GM12892 (cell line): ENCODE data around the gene CDH11.

ENCODE experiments used
- DNase-seq: peaks from one replicate; pipeline ENCODE4 v3.0.0; 2011; ENCODE audit not compliant: insufficient read length
- FAIRE-seq: peaks from 2 replicates; lab custom pipeline; 2011; peaks lifted over from hg19 to GRCh38; lab: Jason Lieb, UNC
- POLR2A ChIP-seq: IDR thresholded peaks from 2 replicates; pipeline ENCODE4 v1.6.1; 2011; ENCODE audit warnings: low read depth, low read length, control low read depth
- POLR2AphosphoS5 ChIP-seq: IDR thresholded peaks from 2 replicates; pipeline ENCODE4 v1.6.1; 2011; ENCODE audit warnings: low read depth, low read length, control low read depth
- TAF1 ChIP-seq: IDR thresholded peaks from 2 replicates; pipeline ENCODE4 v1.6.1; 2011; ENCODE audit warnings: low read depth, mild to moderate bottlenecking, control low read depth, low read length, borderline replicate concordance

The CDH11 gene

DNA sequence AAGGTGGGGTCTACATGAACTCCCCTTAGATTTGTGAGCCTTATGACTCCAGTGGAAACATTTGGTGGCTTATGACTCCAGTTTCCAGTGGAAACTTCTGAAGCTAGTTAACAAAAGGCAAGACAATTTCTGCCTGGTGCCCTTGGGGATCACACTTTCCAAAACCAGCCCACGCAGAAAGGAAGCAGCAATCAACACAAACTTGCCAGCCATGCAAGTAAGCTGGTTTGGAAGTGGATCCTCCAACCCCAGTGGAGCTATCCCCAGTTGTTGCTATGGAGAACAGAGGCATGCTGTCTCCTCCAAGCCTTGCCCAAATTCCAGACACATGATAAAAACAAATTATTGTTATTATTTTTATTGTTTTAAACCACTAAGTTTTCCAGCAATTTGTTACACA lies 130.9 kb downstream of the CDH11 start:
- DNase-seq (no peak), FAIRE-seq (no peak)
- no peak for TF ChIP-seq TAF1
- no peak for TF ChIP-seq POLR2A
- no peak for TF ChIP-seq POLR2AphosphoS5

DNA sequence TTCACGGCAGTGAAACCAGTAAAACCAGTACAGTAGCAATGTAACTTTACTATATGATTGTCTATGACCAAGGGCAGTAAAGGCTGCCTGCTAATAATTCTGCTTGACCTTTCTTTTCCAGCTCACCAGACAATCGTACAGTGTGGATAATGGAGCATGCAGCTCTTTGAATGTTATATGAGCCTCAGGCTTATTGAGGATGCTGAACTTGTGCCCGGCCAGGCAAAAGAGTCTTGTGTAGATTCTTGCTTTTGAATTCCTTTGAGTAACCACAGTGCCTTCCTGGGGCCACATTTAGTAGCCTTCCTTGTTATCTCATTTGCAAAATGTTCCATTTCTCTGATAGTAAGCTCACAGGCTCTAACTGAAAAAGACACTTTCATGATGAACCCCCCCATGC lies 131.8 kb downstream of the CDH11 start:
- no peak for DNase-seq
- TF ChIP-seq POLR2A (no peak), TAF1 (no peak), POLR2AphosphoS5 (no peak)
- no peak for FAIRE-seq

DNA sequence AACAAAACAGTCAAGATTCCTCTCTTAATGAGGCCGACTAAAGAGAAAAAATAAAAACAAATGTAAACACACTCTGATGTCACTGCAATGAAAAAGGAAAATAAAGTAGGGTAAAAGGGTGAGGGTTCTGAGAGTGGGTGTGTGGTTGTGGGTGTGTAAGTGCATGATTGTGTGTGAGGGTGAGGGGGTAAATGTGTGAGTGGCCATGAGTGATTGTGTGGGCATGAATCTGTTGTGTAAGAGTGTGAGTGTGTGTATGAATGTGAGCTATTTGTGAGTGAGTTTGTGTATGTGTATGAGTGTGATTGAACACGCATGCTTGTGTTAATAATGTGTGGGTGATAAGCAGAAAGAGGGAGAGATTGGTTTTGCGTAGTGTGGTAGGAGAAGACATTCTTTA lies 132.8 kb downstream of the CDH11 start:
- no peak for FAIRE-seq
- TF ChIP-seq POLR2AphosphoS5 (no peak), POLR2A (no peak), TAF1 (no peak)
- no peak for DNase-seq

DNA sequence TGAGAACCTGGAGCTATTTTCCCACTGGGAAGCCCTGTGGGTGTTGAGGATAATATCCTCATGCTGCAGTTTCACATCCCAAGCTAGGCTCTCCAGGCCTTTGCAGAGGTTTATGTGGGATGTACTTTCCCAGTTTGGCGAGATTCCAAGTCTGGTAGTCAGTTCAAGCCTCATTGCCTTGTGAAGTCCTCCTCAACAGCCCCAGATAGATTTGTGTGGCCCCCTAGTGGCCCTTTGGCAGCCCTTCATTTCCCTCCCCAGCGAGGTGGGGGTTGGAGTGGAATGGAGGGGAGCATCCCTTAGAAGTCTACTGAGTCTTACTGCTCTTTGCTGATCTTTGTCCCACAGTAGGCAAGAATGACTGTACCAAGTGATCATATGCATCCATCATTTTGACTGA lies 137.9 kb downstream of the CDH11 start:
- DNase-seq, result no peak
- TF ChIP-seq POLR2A, result no peak
- no peak for TF ChIP-seq POLR2AphosphoS5
- TF ChIP-seq TAF1, result no peak

DNA sequence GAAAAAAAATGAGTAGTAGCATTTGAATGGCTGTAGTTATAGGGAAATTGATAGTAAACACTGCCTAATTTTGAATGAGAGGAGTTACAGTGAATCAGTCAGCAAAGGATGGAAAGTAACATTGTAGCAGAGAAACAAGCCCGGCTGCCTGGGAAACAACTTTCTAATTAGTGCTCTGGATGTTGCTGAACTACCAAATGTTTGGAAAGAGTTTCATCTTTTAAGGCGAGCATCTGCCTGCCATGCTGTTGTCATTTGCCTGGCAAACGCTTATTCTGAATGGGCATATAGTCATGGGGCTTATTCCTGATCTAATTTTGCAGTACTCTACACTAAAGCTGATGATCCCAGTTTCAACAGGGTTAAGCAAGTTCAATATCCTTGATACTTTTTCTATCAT lies 138.6 kb downstream of the CDH11 start:
- TF ChIP-seq TAF1 (no peak), POLR2AphosphoS5 (no peak), POLR2A (no peak)
- FAIRE-seq (no peak), DNase-seq (no peak)

More for the DNA sequence above, 137.9 kb downstream of the CDH11 start:
- FAIRE-seq, result no peak

DNA sequence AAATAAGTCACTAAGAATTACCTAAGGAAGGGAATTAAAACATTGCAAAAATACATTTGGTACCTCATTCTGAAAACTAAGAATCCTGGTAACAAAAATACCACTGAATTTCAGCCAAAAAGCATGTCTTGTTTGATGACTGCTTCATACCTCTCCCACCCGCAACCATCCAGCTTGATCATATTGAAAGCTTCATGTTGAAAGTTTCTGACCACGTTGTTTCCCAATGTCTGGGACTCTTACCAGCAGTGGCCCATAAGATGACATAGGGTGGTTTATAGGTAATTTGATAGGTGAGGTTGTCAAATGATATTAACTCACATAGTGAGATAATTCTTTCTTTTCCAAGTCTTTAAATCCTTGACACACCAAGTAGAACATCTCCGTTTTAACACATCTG lies 139.3 kb downstream of the CDH11 start:
- TF ChIP-seq POLR2AphosphoS5, result no peak
- TF ChIP-seq TAF1, result no peak
- no peak for TF ChIP-seq POLR2A
- DNase-seq, result no peak
- no peak for FAIRE-seq

DNA sequence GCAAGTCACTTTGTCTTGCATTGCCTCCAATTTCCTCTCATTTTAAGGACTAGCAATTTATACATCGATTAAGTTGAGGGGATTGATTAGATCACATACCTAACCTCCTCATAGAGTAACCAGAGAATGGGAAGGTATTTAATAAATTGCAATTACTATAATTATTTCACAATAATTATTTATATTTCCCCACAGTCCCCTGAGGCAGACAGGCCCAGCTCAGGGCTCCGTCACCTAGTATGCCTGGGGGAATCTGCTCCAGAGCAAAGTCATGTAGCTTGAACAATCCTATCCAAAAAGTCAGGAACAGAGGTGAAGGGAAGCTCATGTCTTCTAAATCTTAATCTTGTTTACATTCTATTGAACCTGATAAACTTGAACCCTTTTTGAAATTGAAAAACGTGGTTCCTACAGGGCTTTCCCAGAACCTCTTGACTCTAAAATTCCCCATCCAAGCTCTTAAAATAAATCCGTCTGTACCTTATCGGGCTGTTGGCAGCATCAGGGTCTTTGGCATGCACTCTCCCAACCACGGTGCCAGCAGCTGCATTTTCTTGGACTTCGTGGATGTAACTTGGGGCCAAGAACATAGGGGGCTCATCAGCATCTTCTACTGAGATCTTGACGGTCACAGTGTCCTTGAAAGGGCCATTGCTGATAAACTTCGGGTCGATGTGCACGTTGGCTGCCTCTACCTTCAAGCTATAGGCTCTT lies 140.1 kb downstream of the CDH11 start:
- TF ChIP-seq TAF1 (no peak), POLR2AphosphoS5 (no peak), POLR2A (no peak)
- no peak for FAIRE-seq
- DNase-seq, result no peak

DNA sequence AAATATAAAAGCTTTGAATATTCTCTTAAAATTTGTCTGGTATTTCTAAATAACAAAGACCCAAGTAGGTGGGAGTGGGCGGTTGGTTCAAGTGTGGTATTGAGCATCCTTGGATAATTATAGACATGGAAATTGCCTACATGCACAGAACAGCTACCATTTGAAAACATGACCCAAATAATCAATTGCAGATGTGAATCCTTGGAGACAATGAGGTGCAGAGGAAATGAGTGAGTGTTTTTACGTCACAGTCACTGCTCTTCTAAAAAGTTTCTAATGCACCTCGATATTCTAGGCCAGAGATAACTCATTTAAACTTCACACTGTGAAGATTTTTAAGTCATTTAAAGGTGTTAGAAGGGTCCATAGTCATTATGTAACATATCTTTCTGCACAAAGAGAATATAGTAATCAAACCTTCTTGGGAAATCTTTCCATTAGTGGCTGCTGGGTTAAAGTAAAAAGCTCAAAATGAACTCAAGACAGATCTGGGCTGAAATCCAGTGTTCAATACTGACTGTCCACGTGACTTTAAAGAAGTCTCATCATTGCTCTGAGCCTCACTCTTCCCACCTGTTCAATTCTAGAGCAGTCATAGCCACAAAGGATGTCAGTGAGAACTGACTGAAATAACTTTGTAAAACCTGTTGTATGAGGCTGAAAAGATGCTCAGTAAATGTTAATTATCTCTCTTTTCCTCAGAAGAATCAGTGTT lies 144.5 kb downstream of the CDH11 start:
- FAIRE-seq, result no peak
- TF ChIP-seq TAF1 (no peak), POLR2A (no peak), POLR2AphosphoS5 (no peak)

DNA sequence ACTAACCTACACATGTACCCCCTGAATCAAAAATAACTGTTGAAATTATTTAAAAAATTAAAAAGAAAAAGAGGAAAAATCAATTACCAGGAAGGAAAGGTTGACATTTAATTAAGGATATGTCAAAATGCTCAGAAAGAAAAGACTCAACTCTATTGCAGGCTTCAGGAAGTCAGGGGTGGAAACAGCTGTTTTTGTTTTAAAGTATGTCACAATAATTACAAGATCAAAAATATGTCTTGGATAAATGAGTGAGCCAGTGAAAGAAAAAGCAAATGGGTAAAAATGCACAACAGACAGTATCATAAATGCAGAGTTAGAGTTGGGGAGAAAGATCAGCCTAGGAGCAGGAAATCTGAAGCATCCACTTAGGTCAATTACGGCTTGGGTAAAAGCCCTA lies 146.0 kb downstream of the CDH11 start:
- FAIRE-seq (no peak), DNase-seq (no peak)
- TF ChIP-seq POLR2AphosphoS5 (no peak), POLR2A (no peak), TAF1 (no peak)

More for the DNA sequence above, 144.5 kb downstream of the CDH11 start:
- no peak for DNase-seq

DNA sequence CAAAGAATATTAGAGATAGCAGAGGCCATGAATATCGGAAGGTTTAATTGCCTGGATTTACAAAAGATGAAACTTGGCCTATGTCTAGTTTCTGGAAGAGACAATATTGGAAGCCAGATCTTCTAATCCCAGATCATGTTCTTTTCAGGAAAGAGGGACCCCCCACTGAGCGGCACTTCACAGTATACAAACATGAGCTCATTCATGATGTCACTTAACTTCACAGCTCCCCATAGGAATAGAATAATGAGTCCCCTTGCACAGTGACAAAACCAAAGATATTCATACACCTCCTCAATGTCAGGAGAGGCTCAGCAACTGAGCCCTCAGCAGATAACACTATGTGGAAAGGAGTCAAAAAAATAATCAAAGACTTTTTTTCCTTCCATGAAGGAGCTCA lies 147.5 kb downstream of the CDH11 start:
- FAIRE-seq (no peak), DNase-seq (no peak)
- no peak for TF ChIP-seq TAF1
- no peak for TF ChIP-seq POLR2A
- TF ChIP-seq POLR2AphosphoS5, result no peak

DNA sequence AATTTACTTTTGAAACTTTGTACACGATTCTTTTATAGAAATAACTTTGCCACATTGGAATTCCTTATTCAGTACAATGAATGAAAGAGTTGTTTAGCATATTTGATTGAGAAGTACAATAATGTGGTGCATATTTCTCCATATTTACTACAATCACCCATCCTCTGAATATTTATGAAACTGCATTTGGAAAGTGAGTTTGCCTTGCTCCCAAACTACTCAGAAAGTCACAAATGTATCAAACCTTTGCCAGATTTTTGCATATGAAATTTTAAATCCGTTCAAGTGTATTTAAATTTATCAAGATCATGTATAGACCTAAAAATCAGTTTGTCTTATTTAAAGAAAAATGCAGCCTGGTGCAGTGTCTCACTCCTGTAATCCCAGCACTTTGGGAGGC lies 148.7 kb downstream of the CDH11 start:
- no peak for FAIRE-seq
- no peak for DNase-seq
- TF ChIP-seq POLR2A (no peak), TAF1 (no peak), POLR2AphosphoS5 (no peak)

DNA sequence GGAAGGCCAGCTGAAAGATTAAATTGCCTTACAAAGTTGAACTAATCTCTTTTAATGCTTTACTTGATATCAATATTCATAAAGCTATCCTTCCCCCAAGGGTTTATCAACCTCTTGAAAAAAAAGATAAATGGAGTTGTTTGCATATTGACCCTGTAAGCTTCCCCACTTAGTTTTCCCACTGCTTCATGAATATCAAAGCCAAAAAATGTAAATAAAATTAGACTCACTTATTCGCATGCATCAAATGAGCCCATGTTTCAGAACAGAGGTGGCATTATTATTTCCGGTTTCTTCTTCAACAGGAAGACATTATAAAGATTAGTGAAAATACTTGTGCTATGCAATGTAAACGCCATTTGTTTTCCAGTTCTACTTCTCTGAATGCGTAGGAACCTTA lies 150.7 kb downstream of the CDH11 start:
- no peak for FAIRE-seq
- no peak for DNase-seq
- no peak for TF ChIP-seq POLR2A
- no peak for TF ChIP-seq POLR2AphosphoS5
- no peak for TF ChIP-seq TAF1
